Suprapubic skin (tissue), 4 donors: ENCODE results near the gene GPR132.

Source experiments
- POLR2A ChIP-seq, 2 donors: fragments of 450-650 bp; IDR thresholded peaks; one replicate each; pipeline ENCODE4 v1.6.1; 2017; ENCODE audit warnings: antibody characterized with exemption in 2 of 2, mild to moderate bottlenecking in 2 of 2, moderate library complexity in 2 of 2
- POLR2AphosphoS5 ChIP-seq, 3 donors: sonication (generic); formaldehyde crosslinking; IDR thresholded peaks; one replicate each; pipeline ENCODE4 v1.6.1; 2017; ENCODE audit warnings: antibody characterized with exemption in 3 of 3
- TF ChIP-seq, protein P1 (sequence below), 2 donors: fragments of 200-600 bp in 1 of 2; fragments of 450-650 bp in 1 of 2; sonication (generic) in 1 of 2; IDR thresholded peaks; one replicate each; pipeline ENCODE4 v1.5.1; 2016 to 2019; ENCODE audit warnings: antibody characterized with exemption in 2 of 2, mild to moderate bottlenecking in 1 of 2, moderate library complexity in 1 of 2

DNA sequence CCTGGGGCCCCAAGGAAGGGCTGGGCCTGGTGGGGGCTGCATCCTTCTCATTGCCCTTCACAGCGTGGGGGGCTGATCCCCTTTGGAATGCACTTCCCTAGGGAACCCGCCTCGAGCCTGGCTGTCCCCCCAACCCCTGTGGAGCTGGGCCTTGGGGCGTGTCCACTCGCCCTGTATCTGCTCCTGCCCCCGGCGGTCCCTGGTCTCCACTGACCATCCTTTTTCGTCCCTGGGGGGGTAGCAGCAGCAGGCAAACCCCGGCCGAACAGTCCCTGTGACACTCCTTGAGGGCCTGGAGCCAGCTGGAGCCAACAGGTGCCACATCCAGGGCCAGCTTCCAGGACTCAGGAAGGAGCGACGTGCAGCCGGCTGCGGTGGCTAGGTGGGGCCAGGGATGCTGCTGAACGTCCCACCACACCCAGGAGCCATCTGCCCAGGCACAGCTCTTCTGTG is 9.4 kb upstream of the GPR132 start:
- TF ChIP-seq POLR2AphosphoS5 (IDR thresholded peaks at IDR 0.05), result no peak
- TF ChIP-seq, protein P1, sequence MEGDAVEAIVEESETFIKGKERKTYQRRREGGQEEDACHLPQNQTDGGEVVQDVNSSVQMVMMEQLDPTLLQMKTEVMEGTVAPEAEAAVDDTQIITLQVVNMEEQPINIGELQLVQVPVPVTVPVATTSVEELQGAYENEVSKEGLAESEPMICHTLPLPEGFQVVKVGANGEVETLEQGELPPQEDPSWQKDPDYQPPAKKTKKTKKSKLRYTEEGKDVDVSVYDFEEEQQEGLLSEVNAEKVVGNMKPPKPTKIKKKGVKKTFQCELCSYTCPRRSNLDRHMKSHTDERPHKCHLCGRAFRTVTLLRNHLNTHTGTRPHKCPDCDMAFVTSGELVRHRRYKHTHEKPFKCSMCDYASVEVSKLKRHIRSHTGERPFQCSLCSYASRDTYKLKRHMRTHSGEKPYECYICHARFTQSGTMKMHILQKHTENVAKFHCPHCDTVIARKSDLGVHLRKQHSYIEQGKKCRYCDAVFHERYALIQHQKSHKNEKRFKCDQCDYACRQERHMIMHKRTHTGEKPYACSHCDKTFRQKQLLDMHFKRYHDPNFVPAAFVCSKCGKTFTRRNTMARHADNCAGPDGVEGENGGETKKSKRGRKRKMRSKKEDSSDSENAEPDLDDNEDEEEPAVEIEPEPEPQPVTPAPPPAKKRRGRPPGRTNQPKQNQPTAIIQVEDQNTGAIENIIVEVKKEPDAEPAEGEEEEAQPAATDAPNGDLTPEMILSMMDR (IDR thresholded peaks at IDR 0.05), result no peak
- TF ChIP-seq POLR2A (IDR thresholded peaks at IDR 0.05), result no peak
